Peyer's patch (tissue), 4 donors: Measurements from ENCODE around the gene MND1. TPM values are rescaled to one million over a fixed set of nuclear protein-coding genes. Genes with fewer than 3 reads are reported as not detected.

Experiments used
- DNase-seq, 3 donors: peaks; one replicate each; pipeline ENCODE4 v3.0.0-alpha.2; 2017 to 2019
- H3K27ac ChIP-seq, 4 donors: fragments of 200-600 bp; sonication (generic); one replicate each; pipeline ENCODE4 v1.5.1; 2016 to 2019
- H3K27me3 ChIP-seq, 2 donors: fragments of 200-600 bp; sonication (generic); one replicate each; pipeline ENCODE4 v1.5.1; 2019
- H3K36me3 ChIP-seq, 3 donors: fragments of 200-600 bp; sonication (generic); one replicate each; pipeline ENCODE4 v1.5.1; 2016 to 2019
- H3K4me1 ChIP-seq, 4 donors: fragments of 200-600 bp; sonication (generic); one replicate each; pipeline ENCODE4 v1.5.1; 2016 to 2019
- H3K4me3 ChIP-seq, 4 donors: fragments of 200-600 bp; sonication (generic); 1 replicate in 3 of 4; 2 replicates in 1 of 4; pipeline ENCODE4 v1.5.1; 2016 to 2019; ENCODE audit warnings: mild to moderate bottlenecking in 1 of 4
- H3K9me3 ChIP-seq, 4 donors: fragments of 200-600 bp; sonication (generic); one replicate each; pipeline ENCODE4 v1.5.1; 2016 to 2019; ENCODE audit warnings: mild to moderate bottlenecking in 1 of 4
- POLR2A ChIP-seq, 2 donors: fragments of 450-650 bp; IDR thresholded peaks; one replicate each; pipeline ENCODE4 v1.5.1; 2017; ENCODE audit warnings: antibody characterized with exemption in 2 of 2, mild to moderate bottlenecking in 2 of 2, moderate library complexity in 2 of 2
- total RNA-seq, 4 donors: library from RNA; depleted of rRNA; stranded (reverse); fragments of >200 nt; gene quantifications; one replicate each; pipeline ENCODE4 v1.1.0, GENCODE V29; 2016
- TF ChIP-seq, protein P1 (sequence below), 6 experiments: fragments of 450-650 bp in 4 of 6; fragments of 200-600 bp in 2 of 6; sonication (generic) in 1 of 6; IDR thresholded peaks; one replicate each; pipeline ENCODE4 v1.5.1; 2017 to 2019; ENCODE audit warnings: antibody characterized with exemption in 6 of 6, mild to moderate bottlenecking in 3 of 6, moderate library complexity in 1 of 6

Gene MND1
- total RNA-seq, 4 donors from 2014 or later = 3.5 to 7.4 TPM; not detected in 2

DNA sequence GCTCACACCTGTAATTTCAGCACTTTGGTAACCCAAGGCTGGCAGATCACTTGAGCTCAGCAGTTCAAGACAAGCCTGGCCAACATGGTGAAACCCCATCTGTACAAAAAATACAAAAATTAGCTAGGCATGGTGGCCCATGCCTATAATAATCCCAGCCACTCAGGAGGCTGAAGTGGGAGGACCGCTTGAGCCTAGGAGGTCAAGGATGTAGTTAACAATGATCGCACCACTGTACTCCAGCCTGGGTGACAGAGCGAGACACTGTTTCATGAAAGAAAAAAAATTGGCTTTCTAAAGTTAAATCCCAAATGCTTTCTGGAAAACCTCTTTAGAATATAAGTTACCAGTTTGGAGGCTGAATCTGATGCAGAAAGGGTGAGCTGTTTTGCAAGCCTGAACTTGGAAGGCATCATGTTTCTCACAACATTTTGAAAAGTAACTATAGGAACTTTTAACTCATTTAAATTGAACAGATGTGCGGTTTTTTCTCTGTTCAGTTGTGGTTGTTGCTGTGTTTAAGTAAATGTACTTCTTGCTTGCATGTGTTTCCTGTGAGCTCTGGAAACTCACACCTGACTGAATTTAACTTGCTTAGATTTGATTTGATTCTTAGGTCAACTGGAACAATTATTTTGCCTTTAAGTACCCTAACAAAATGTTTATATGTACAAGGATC lies 81.9 kb downstream of the MND1 start:
- H3K27me3 ChIP-seq = no peaks in the 10 kb centered on the region
- H3K27ac ChIP-seq = peak overlapping the region in 1 of 4 donors; percentile 74
- no peaks in the 10 kb centered on the region for H3K9me3 ChIP-seq
- peaks cover 0 to 5% (median 0%) of the 10 kb centered on the region in 4 donors for H3K4me1 ChIP-seq
- no peak overlapping the region for H3K4me3 ChIP-seq
- TF ChIP-seq, protein P1, sequence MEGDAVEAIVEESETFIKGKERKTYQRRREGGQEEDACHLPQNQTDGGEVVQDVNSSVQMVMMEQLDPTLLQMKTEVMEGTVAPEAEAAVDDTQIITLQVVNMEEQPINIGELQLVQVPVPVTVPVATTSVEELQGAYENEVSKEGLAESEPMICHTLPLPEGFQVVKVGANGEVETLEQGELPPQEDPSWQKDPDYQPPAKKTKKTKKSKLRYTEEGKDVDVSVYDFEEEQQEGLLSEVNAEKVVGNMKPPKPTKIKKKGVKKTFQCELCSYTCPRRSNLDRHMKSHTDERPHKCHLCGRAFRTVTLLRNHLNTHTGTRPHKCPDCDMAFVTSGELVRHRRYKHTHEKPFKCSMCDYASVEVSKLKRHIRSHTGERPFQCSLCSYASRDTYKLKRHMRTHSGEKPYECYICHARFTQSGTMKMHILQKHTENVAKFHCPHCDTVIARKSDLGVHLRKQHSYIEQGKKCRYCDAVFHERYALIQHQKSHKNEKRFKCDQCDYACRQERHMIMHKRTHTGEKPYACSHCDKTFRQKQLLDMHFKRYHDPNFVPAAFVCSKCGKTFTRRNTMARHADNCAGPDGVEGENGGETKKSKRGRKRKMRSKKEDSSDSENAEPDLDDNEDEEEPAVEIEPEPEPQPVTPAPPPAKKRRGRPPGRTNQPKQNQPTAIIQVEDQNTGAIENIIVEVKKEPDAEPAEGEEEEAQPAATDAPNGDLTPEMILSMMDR (IDR thresholded peaks at IDR 0.05) = no peak
- TF ChIP-seq POLR2A (IDR thresholded peaks at IDR 0.05) = no peak
- no peaks in the 10 kb centered on the region for H3K36me3 ChIP-seq
- DNase-seq = no peak

DNA sequence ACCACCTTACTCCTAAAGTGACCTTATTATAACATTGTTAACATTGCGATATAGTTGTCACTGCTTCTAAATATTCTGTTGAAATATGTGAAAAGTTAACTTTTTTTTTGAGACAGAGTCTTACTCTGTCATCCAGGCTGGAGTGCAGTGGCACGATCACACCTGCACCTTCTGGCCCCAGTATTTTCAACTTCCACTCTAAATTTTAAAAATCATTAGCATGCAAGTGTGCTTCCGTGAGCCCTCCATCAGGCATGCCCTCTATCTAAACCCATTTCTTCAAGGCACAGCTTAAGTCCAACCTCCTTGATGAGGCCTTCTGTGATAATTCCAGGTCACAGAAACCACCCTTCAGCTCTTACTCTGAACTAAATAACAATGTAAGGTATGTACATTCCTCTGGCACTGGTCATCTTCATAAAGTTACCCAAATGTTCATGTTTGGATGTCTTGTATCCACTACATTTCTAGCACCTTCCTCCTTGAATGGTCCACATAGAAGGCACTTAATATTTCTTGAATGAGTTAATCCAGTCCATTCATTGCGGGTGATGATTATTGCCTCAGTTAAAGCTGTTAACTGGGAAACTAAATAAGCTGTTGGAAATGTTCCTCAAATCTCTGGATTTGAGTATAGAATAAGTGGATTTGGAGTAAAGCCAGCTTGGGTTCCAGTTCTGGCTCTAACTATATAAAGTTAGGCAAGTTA lies 83.0 kb downstream of the MND1 start:
- no peaks in the 10 kb centered on the region for H3K27me3 ChIP-seq
- peak overlapping the region in 2 of 4 donors; percentile 18 to 74 for H3K27ac ChIP-seq
- DNase-seq = no peak
- peaks cover 0 to 5% (median 1%) of the 10 kb centered on the region in 4 donors for H3K4me1 ChIP-seq
- H3K36me3 ChIP-seq = no peaks in the 10 kb centered on the region
- no peaks in the 10 kb centered on the region for H3K9me3 ChIP-seq
- no peak for TF ChIP-seq POLR2A (IDR thresholded peaks at IDR 0.05)
- TF ChIP-seq, protein P1 (IDR thresholded peaks at IDR 0.05) = no peak
- no peak overlapping the region for H3K4me3 ChIP-seq

DNA sequence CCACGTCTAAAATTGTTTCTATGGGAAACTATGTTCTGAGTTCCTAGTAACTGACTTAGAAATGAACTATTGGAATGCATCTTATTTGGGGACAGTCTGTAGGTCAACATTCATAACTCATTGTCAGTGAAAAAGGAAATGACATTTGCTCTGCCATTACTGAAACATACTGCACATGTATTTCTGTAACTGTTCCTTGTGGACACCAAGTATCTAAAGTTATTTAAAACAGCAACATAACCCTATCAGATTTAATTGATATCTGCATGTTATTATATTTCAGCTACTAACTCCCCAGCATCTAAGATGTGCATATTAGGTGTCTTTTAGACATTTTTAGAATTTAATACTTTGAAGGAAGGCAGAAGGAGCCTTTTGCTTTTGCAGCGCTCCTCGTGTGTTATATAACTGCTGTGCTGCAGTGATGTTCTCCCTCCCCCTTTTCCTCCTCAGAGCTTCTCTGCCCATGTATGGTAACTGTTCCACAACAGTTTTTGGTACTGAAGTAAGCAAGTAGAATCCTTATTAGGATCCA lies 84.5 kb downstream of the MND1 start:
- DNase-seq = no peak
- Histone ChIP-seq H3K9me3 (no peaks in the 10 kb centered on the region), H3K27ac (no peak overlapping the region), H3K27me3 (no peaks in the 10 kb centered on the region), H3K4me3 (no peak overlapping the region), H3K36me3 (no peaks in the 10 kb centered on the region), H3K4me1 (peaks cover 0 to 6% (median 3%) of the 10 kb centered on the region in 4 donors)
- TF ChIP-seq POLR2A (IDR thresholded peaks at IDR 0.05) = no peak
- TF ChIP-seq, protein P1 (IDR thresholded peaks at IDR 0.05) = no peak

DNA sequence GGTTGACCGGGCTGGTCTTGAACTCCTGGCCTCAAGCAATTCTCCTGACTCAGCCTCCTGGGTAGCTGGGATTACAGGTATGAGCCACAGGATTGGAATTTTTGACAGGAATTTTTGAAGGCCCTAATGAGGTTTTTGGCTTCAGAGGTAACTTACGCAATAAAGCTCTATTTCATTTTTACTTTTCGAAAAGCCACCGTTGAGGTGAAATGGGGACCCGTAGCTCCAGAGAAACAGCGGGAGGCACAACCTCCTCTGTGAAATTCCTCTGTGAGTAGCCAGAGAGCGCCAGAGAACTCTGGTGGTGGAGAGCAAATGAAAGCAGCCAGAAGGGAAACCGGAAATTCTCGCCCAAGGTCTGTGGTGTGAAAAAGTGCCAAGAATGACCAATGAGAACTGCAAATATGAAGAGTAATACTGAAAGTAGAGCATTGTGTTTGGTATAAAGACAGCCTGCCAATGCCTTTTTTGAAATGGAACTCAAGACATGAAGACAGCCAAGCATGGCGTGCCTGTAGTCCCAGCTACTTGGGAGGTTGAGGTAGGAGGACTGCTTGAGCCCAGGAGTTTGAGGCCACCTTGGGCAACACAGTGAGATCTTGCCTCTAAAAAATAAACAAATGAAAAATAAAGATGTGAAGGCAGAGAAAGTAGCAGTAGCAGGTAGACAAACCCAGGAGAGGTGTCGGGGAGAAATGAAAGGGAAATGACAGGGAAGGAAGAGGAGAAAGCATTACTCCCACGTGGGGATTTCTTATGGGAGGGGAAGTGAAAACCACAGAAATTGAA lies 88.7 kb downstream of the MND1 start:
- H3K9me3 ChIP-seq = no peaks in the 10 kb centered on the region
- peaks cover 0 to 6% (median 0%) of the 10 kb centered on the region in 4 donors for H3K4me1 ChIP-seq
- no peaks in the 10 kb centered on the region for H3K36me3 ChIP-seq
- H3K4me3 ChIP-seq = peak overlapping the region in 3 of 4 donors; percentile 9 to 28 (median 13)
- H3K27ac ChIP-seq = peak overlapping the region; percentile 35 to 79 (median 60)
- TF ChIP-seq, protein P1 (IDR thresholded peaks at IDR 0.05) = peak; percentile 48 to 85 (median 75)
- TF ChIP-seq POLR2A (IDR thresholded peaks at IDR 0.05) = no peak
- DNase-seq = peak in 2 of 3 donors; percentile 80 to 87
- no peaks in the 10 kb centered on the region for H3K27me3 ChIP-seq

DNA sequence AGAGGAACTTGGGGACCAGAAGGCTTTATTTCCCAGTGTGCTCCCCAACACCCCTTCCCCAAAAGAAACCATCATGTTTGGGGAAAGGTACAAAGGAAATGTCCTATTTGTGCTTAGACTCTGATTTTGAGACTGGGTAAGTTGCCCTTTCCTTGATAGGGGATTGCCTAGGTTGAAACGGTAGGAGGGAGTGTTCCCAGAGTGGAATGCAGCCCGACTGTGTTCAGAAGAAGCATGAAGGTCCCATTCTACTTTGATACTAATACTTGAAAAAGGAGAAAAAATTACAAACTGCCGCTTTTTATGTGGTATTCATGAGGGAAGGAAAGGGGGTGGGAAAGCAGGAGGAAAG lies 89.2 kb downstream of the MND1 start:
- DNase-seq = no peak
- H3K27ac ChIP-seq = peak overlapping the region in 3 of 4 donors; percentile 35 to 79 (median 56)
- H3K4me3 ChIP-seq = peak overlapping the region in 2 of 4 donors; percentile 13 to 28
- TF ChIP-seq, protein P1 (IDR thresholded peaks at IDR 0.05) = no peak
- no peak for TF ChIP-seq POLR2A (IDR thresholded peaks at IDR 0.05)
- no peaks in the 10 kb centered on the region for H3K36me3 ChIP-seq
- H3K27me3 ChIP-seq = no peaks in the 10 kb centered on the region
- H3K4me1 ChIP-seq = peaks cover 0 to 6% (median 0%) of the 10 kb centered on the region in 4 donors
- no peaks in the 10 kb centered on the region for H3K9me3 ChIP-seq
